OCI-LY7 (cell line): ENCODE data around the gene EME2. TPM values are rescaled to one million over a fixed set of nuclear protein-coding genes. Genes with fewer than 3 reads are reported as not detected.

Experiments used
- BruUV-seq: library from RNA; stranded (reverse); fragments of 400-500 nt; replicated peaks from 2 replicates; lab custom pipeline; 2021; lab: Mats Ljungman, UMichigan
- CTCF ChIA-PET: fragments of 300-600 bp; sonication (Branson Sonifier 250); formaldehyde crosslinking; loops from one replicate; lab custom pipeline; 2022; ENCODE audit warnings: antibody characterized with exemption; ENCODE audit not compliant: unreplicated experiment; lab: Charles Lee
- POLR2A ChIA-PET: fragments of 300-600 bp; sonication (Branson Sonifier 250); formaldehyde crosslinking; loops from one replicate; lab custom pipeline; 2022; ENCODE audit warnings: antibody characterized with exemption; lab: Charles Lee
- DNase-seq: peaks from one replicate; pipeline ENCODE4 v3.0.0-alpha.2; 2015; ENCODE audit warnings: low spot score
- H2AFZ ChIP-seq: fragments of 200-600 bp; sonication (generic), shearing (Covaris generic); 2 replicates; pipeline ENCODE4 v1.6.1; 2014; ENCODE audit warnings: mild to moderate bottlenecking, antibody characterized with exemption, low read length, moderate library complexity
- H3K27ac ChIP-seq: fragments of 200-600 bp; sonication (generic); 2 replicates; pipeline ENCODE4 v1.5.1; 2014; ENCODE audit warnings: mixed run types, low read depth, mild to moderate bottlenecking, moderate library complexity, low read length, inconsistent platforms; ENCODE audit not compliant: poor library complexity, severe bottlenecking
- H3K36me3 ChIP-seq: fragments of 200-600 bp; sonication (generic); 2 replicates; pipeline ENCODE4 v1.6.1; 2014; ENCODE audit warnings: mild to moderate bottlenecking, antibody characterized with exemption, low read length, moderate library complexity, mixed read lengths; ENCODE audit not compliant: insufficient read depth
- H3K4me1 ChIP-seq: fragments of 200-600 bp; sonication (generic); 2 replicates; pipeline ENCODE4 v1.5.1; 2014; ENCODE audit warnings: mild to moderate bottlenecking, low read length; ENCODE audit not compliant: insufficient read depth, poor library complexity, severe bottlenecking
- H3K4me2 ChIP-seq: fragments of 200-600 bp; sonication (generic); 2 replicates; pipeline ENCODE4 v1.6.1; 2014; ENCODE audit warnings: mild to moderate bottlenecking, low read length
- H3K4me3 ChIP-seq: fragments of 200-600 bp; sonication (generic); 2 replicates; pipeline ENCODE4 v1.5.1; 2014; ENCODE audit warnings: mild to moderate bottlenecking, low read depth, low read length; ENCODE audit not compliant: poor library complexity, severe bottlenecking
- H3K79me2 ChIP-seq: fragments of 200-600 bp; sonication (generic); 2 replicates; pipeline ENCODE4 v1.6.1; 2016; ENCODE audit warnings: low read depth, mild to moderate bottlenecking, low read length, moderate library complexity, mixed read lengths; ENCODE audit not compliant: insufficient read depth
- H3K9me2 ChIP-seq: fragments of 200-600 bp; sonication (generic); 2 replicates; pipeline ENCODE4 v1.6.1; 2016; ENCODE audit warnings: mild to moderate bottlenecking, low read length, mixed read lengths; ENCODE audit not compliant: insufficient read depth
- H3K9me3 ChIP-seq: fragments of 200-600 bp; sonication (generic); 2 replicates; pipeline ENCODE4 v1.6.1; 2014; ENCODE audit warnings: mild to moderate bottlenecking, mixed run types, low read length, mixed read lengths
- H4K20me1 ChIP-seq: fragments of 200-600 bp; sonication (generic); 2 replicates; pipeline ENCODE4 v1.6.1; 2014; ENCODE audit warnings: mild to moderate bottlenecking, antibody characterized with exemption, low read length, moderate library complexity, mixed read lengths; ENCODE audit not compliant: insufficient read depth
- EZH2phosphoT487 ChIP-seq: fragments of 200-600 bp; sonication (generic); IDR thresholded peaks from 2 replicates; pipeline ENCODE4 v1.6.1; 2018; ENCODE audit warnings: low read depth, borderline replicate concordance, mild to moderate bottlenecking, mixed run types, antibody characterized with exemption, low read length, moderate library complexity, mixed read lengths
- intact Hi-C: fragments of 100-400 bp; cut with micrococcal nuclease; formaldehyde crosslinking; loops from one replicate; pipeline ENCODE4 v1.10.0; 2022; ENCODE audit not compliant: unreplicated experiment
- total RNA-seq, 2 experiments: library from RNA; depleted of rRNA in 1 of 2; stranded (reverse); fragments of >200 nt in 1 of 2; shearing (Covaris generic) in 1 of 2; gene quantifications; 2 replicates each; pipeline ENCODE4 v1.2.3, GENCODE V29; 2014 to 2022
- TF ChIP-seq, protein P1 (sequence below): fragments of 200-600 bp; sonication (generic); conservative IDR thresholded peaks from 2 replicates; pipeline ENCODE4 v1.5.1; 2014; ENCODE audit warnings: mild to moderate bottlenecking, antibody characterized with exemption, low read length, moderate library complexity, mixed read lengths

The EME2 gene
- total RNA-seq, 2 experiments from 2014 or later, result 23.8 to 48.5 TPM

DNA sequence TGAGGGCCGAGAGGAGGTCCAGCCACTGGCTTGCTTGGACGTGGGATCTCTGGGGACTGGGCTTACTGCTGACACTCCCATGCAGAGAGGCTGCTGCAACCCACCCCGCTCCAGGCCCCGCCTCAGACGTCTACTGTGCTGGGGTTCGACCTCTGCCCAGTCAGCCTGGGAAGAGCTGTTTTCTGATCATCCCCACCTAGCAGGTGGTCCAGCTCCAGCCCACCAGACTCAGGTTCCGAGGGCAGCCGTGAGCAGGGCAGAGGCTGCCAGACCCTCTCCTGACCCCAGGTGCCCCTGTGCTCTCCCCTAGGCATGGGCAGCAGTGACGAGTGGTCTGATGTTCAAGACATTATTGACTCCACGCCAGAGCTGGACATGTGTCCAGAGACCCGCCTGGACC is 24.7 kb upstream of the EME2 start:
- H3K79me2 ChIP-seq, result no peaks in the 10 kb centered on the region
- H4K20me1 ChIP-seq, result no peaks in the 10 kb centered on the region
- TF ChIP-seq EZH2phosphoT487, result no peak
- TF ChIP-seq, protein P1, sequence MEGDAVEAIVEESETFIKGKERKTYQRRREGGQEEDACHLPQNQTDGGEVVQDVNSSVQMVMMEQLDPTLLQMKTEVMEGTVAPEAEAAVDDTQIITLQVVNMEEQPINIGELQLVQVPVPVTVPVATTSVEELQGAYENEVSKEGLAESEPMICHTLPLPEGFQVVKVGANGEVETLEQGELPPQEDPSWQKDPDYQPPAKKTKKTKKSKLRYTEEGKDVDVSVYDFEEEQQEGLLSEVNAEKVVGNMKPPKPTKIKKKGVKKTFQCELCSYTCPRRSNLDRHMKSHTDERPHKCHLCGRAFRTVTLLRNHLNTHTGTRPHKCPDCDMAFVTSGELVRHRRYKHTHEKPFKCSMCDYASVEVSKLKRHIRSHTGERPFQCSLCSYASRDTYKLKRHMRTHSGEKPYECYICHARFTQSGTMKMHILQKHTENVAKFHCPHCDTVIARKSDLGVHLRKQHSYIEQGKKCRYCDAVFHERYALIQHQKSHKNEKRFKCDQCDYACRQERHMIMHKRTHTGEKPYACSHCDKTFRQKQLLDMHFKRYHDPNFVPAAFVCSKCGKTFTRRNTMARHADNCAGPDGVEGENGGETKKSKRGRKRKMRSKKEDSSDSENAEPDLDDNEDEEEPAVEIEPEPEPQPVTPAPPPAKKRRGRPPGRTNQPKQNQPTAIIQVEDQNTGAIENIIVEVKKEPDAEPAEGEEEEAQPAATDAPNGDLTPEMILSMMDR, result no peak
- H3K4me2 ChIP-seq, result no peak overlapping the region
- no TSS peak for BruUV-seq
- no peaks in the 10 kb centered on the region for H3K4me1 ChIP-seq
- no peaks in the 10 kb centered on the region for H3K9me2 ChIP-seq
- ChIA-PET CTCF (interaction anchor here (0.6 kb wide), 1 partner anchor 9 kb away, joined by 4 read pairs; no protein-coding TSS in a partner anchor), POLR2A (no interaction called here)
- intact Hi-C loops, result no loop called here
- H3K36me3 ChIP-seq, result peaks cover 61% of the 10 kb centered on the region
- H3K27ac ChIP-seq, result no peak overlapping the region
- H3K9me3 ChIP-seq, result no peaks in the 10 kb centered on the region
- no peak overlapping the region for H2AFZ ChIP-seq
- no peak overlapping the region for H3K4me3 ChIP-seq
- DNase-seq, result no peak

DNA sequence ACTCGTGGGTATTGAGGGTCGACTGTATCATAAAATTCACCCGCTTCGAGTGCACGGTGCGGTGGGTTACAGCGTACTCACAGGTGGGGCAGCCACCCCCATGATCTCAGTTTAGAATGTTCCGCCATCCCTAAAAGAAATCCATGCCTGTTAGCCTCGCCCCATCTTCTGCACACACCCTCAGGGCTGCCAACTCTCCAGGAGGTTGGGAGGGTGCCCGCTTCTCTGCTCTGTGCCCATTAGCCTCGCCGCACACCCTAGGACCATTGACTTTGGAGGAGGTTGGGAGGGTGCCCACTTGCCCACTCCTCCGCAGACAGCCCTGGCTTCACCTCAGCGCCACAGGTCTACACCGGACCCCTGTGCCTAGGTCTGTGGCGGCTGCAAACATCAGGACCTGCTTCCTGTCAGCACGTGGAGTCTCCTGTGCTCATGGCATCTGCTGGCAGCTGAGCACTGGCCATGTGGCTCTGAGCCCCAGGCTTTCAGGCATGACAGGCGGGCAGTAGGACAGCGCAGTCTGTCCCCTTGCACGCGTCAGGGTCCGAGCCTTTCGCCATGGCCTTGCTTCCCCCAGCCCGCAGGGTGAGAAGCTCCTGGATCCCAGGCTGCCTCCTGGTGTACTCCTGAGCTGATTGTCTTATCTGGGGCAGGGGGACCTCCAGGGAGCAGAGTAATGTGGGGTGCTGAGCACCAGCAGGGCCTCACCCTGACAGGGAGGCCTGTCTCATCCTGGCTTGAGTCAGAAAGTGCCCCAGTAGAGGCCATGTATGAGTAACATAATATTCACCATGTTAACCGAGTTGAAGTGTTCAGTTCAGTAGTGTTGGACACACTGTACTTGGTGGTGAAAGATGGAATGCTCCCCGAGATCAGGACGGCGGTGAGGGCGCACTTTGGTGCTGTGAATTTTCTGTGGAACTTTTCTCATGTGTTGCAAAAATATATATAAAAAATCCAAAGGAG is 23.2 kb upstream of the EME2 start:
- Histone ChIP-seq H3K4me1 (no peaks in the 10 kb centered on the region), H3K9me3 (no peaks in the 10 kb centered on the region), H3K79me2 (no peaks in the 10 kb centered on the region), H4K20me1 (no peaks in the 10 kb centered on the region), H3K4me3 (no peak overlapping the region), H2AFZ (no peak overlapping the region), H3K27ac (no peak overlapping the region), H3K4me2 (no peak overlapping the region), H3K36me3 (peaks cover 58% of the 10 kb centered on the region), H3K9me2 (no peaks in the 10 kb centered on the region)
- POLR2A ChIA-PET, result no interaction called here
- CTCF ChIA-PET, result no interaction called here
- no peak for DNase-seq
- intact Hi-C loops, result no loop called here
- BruUV-seq, result no TSS peak
- TF ChIP-seq, protein P1, result no peak
- TF ChIP-seq EZH2phosphoT487, result no peak

DNA sequence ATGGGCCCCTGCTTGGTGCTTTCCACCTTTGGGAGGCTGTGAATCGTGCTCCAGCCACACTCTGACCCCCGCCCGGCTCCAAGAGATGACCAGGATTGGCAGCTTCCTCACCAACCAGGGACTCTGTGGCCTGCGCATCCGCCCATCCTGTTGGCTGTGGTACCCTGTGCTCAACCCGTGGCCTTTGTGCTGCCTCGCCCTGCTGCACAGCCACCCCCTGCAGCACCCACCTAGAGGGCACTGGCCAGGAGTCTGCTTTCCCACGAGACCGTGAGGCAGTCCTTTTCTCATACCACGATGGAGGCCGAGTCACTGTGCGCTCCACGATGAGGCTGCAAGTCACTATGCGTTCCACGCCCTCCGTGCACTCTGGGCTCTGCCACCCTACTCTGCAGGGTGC is 20.7 kb upstream of the EME2 start:
- no TSS peak for BruUV-seq
- Histone ChIP-seq H3K4me2 (no peak overlapping the region), H3K4me3 (no peak overlapping the region), H3K36me3 (peaks cover 50% of the 10 kb centered on the region), H4K20me1 (no peaks in the 10 kb centered on the region), H2AFZ (no peak overlapping the region), H3K9me2 (no peaks in the 10 kb centered on the region), H3K79me2 (no peaks in the 10 kb centered on the region), H3K9me3 (no peaks in the 10 kb centered on the region), H3K27ac (no peak overlapping the region), H3K4me1 (no peaks in the 10 kb centered on the region)
- no peak for TF ChIP-seq EZH2phosphoT487
- TF ChIP-seq, protein P1, result no peak
- ChIA-PET CTCF (no interaction called here), POLR2A (interaction anchor here (0.6 kb wide), 1 partner anchor 278 kb away, joined by 3 read pairs; no protein-coding TSS in a partner anchor)
- DNase-seq, result no peak
- intact Hi-C loops, result no loop called here
